SK-N-SH treated with all-trans-retinoic acid at 6 μM for 48 hours (cell line): ENCODE results near the gene PRSS56.

Source experiments
- ATAC-seq: fragments of 200-7000 bp; cut with Tn5 transposase; 3 replicates; pipeline ENCODE4 v1.9.1; 2020; ENCODE audit warnings: mild to moderate bottlenecking, moderate library complexity
- ARNTL ChIP-seq: fragments of 450-650 bp; formaldehyde crosslinking; IDR thresholded peaks from 2 replicates; pipeline ENCODE4 v1.5.0; 2020; ENCODE audit warnings: low read depth, mild to moderate bottlenecking, moderate library complexity, borderline replicate concordance
- BACH2 ChIP-seq: fragments of 250-450 bp; sonication (Bioruptor Pico); IDR thresholded peaks from 2 replicates; pipeline ENCODE4 v1.9.0; 2021; ENCODE audit warnings: mild to moderate bottlenecking, borderline replicate concordance
- CREB5 ChIP-seq: fragments of 250-450 bp; sonication (Bioruptor Pico); IDR thresholded peaks from 2 replicates; pipeline ENCODE4 v1.5.1; 2020; ENCODE audit warnings: low read depth, mild to moderate bottlenecking, moderate library complexity
- CSDC2 ChIP-seq: fragments of 250-450 bp; sonication (Bioruptor Pico); IDR thresholded peaks from 2 replicates; pipeline ENCODE4 v1.5.0; 2020; ENCODE audit warnings: mild to moderate bottlenecking, moderate library complexity
- CSRNP3 ChIP-seq: fragments of 250-450 bp; sonication (Bioruptor Pico); IDR thresholded peaks from 2 replicates; pipeline ENCODE4 v1.5.1; 2021; ENCODE audit warnings: mild to moderate bottlenecking, moderate library complexity
- ESRRG ChIP-seq: fragments of 250-450 bp; sonication (Bioruptor Pico); IDR thresholded peaks from 2 replicates; pipeline ENCODE4 v1.6.1; 2021; ENCODE audit warnings: mild to moderate bottlenecking
- GLIS3 ChIP-seq: fragments of 250-450 bp; sonication (Bioruptor Pico); IDR thresholded peaks from 2 replicates; pipeline ENCODE4 v1.5.0; 2020; ENCODE audit warnings: mild to moderate bottlenecking, moderate library complexity
- ISL1 ChIP-seq: fragments of 250-450 bp; sonication (Bioruptor Pico); IDR thresholded peaks from 2 replicates; pipeline ENCODE4 v2.1.2; 2022; ENCODE audit warnings: mild to moderate bottlenecking, moderate library complexity
- OSR1 ChIP-seq: fragments of 250-450 bp; sonication (Bioruptor Pico); IDR thresholded peaks from 2 replicates; pipeline ENCODE4 v1.8.0; 2022; ENCODE audit warnings: moderate library complexity, mild to moderate bottlenecking, inconsistent platforms
- PATZ1 ChIP-seq: fragments of 250-450 bp; sonication (Bioruptor Pico); IDR thresholded peaks from 2 replicates; pipeline ENCODE4 v1.8.0; 2020; ENCODE audit warnings: mild to moderate bottlenecking, moderate library complexity, borderline replicate concordance
- PPARA ChIP-seq: fragments of 250-450 bp; sonication (Bioruptor Pico); IDR thresholded peaks from 2 replicates; pipeline ENCODE4 v1.5.0; 2020; ENCODE audit warnings: mild to moderate bottlenecking, borderline replicate concordance
- RARB ChIP-seq: fragments of 250-450 bp; sonication (Bioruptor Pico); IDR thresholded peaks from 2 replicates; pipeline ENCODE4 v1.8.0; 2021; ENCODE audit warnings: mild to moderate bottlenecking, moderate library complexity
- SNAI2 ChIP-seq: fragments of 250-450 bp; sonication (Bioruptor Pico); IDR thresholded peaks from 2 replicates; pipeline ENCODE4 v1.5.0; 2020; ENCODE audit warnings: mild to moderate bottlenecking, moderate library complexity
- TCF4 ChIP-seq: fragments of 250-450 bp; sonication (Bioruptor Pico); IDR thresholded peaks from 2 replicates; pipeline ENCODE4 v1.8.0; 2021; ENCODE audit warnings: mild to moderate bottlenecking, moderate library complexity, borderline replicate concordance
- TSHZ2 ChIP-seq: fragments of 250-450 bp; sonication (Bioruptor Pico); IDR thresholded peaks from 2 replicates; pipeline ENCODE4 v1.5.0; 2020; ENCODE audit warnings: mild to moderate bottlenecking, moderate library complexity
- ZC3H10 ChIP-seq: fragments of 250-450 bp; sonication (Bioruptor Pico); IDR thresholded peaks from 2 replicates; pipeline ENCODE4 v1.5.1; 2021; ENCODE audit warnings: mild to moderate bottlenecking, moderate library complexity
- ZFP3 ChIP-seq: fragments of 250-450 bp; sonication (Bioruptor Pico); IDR thresholded peaks from 2 replicates; pipeline ENCODE4 v1.5.0; 2020; ENCODE audit warnings: mild to moderate bottlenecking, moderate library complexity
- ZFP30 ChIP-seq: fragments of 450-650 bp; formaldehyde crosslinking; IDR thresholded peaks from 2 replicates; pipeline ENCODE4 v1.5.0; 2022; ENCODE audit warnings: mild to moderate bottlenecking, moderate library complexity
- ZNF565 ChIP-seq: fragments of 450-650 bp; formaldehyde crosslinking; conservative IDR thresholded peaks from 2 replicates; pipeline ENCODE4 v1.5.0; 2020; ENCODE audit warnings: low read depth, mild to moderate bottlenecking, moderate library complexity
- ZNF70 ChIP-seq: fragments of 450-650 bp; formaldehyde crosslinking; IDR thresholded peaks from 2 replicates; pipeline ENCODE4 v1.5.0; 2020; ENCODE audit warnings: mild to moderate bottlenecking, moderate library complexity
- ZNF8 ChIP-seq: fragments of 450-650 bp; formaldehyde crosslinking; IDR thresholded peaks from 2 replicates; pipeline ENCODE4 v1.5.0; 2020; ENCODE audit warnings: mild to moderate bottlenecking, moderate library complexity

PRSS56 gene

GRCh38 chr2:232476791-232477190 lies 43.4 kb upstream of the PRSS56 start:
- ATAC-seq = no peak
- TF ChIP-seq ISL1 (CRISPR knock-in tag) (no peak), ZFP3 (no peak), ZNF565 (CRISPR knock-in tag) (no peak), BACH2 (CRISPR knock-in tag) (no peak), OSR1 (CRISPR knock-in tag) (no peak), TSHZ2 (CRISPR knock-in tag) (no peak), TCF4 (CRISPR knock-in tag) (no peak), CSRNP3 (CRISPR knock-in tag) (no peak), ZNF8 (CRISPR knock-in tag) (no peak), ZC3H10 (CRISPR knock-in tag) (no peak), ESRRG (CRISPR knock-in tag) (no peak), ARNTL (CRISPR knock-in tag) (no peak), ZNF70 (CRISPR knock-in tag) (no peak), PPARA (CRISPR knock-in tag) (no peak), RARB (CRISPR knock-in tag) (no peak), GLIS3 (CRISPR knock-in tag) (no peak), SNAI2 (no peak), CSDC2 (no peak), CREB5 (CRISPR knock-in tag) (no peak)

DNA sequence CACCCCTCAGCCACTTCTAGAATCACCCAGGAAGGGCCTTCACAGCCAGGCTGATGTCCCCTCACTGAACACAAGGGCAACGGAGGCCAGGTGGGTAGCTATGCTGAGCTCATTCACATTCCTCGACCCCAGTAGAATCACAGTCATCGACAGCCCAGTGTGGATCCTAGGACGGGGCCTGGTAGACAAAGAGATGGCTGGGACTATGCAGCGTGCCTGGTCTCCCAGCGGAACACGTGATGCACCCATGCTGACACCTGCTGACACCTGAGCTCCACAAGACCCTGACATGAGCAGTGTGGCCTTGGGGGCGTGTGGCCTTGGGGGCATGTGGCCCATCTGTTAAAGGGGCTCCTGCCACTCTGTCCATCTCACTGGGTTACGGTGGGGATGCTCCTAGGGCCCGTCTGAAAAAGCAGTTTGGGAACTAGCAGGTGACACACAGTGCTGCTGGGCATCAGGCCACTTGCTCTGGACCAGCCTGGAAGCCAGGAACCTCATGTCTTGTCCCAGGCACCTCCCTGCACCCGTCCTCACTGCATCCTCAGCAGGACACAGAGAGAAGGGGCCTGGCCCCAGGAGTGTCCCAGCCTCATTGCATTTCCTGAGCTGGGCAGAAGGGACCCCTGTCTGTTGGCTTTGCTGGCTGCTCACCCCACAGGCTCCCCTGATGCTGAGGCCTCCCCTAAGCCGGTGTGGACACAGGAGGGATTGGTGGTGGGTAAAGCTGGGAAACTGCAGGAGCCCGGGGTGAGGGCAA lies 42.3 kb upstream of the PRSS56 start:
- ATAC-seq = no peak
- TF ChIP-seq ISL1 (CRISPR knock-in tag) (no peak), ARNTL (CRISPR knock-in tag) (no peak), PATZ1 (CRISPR knock-in tag) (no peak), ZNF565 (CRISPR knock-in tag) (no peak), CREB5 (CRISPR knock-in tag) (no peak), ZC3H10 (CRISPR knock-in tag) (no peak), ZFP30 (no peak), ZNF70 (CRISPR knock-in tag) (no peak), ZNF8 (CRISPR knock-in tag) (no peak)
